Effector CD8-positive, alpha-beta T cell (primary cell): ENCODE measurements around the gene TACR1.
"Not testable (repeated sequence)": the region's sequence is repeated elsewhere in the genome, so short reads cannot be mapped to it uniquely, and the experiment has no call there.

ENCODE experiments used
- DNase-seq: peaks from one replicate; lab custom pipeline; 2025; lab: John Stamatoyannopoulos, UW

Gene TACR1

DNA sequence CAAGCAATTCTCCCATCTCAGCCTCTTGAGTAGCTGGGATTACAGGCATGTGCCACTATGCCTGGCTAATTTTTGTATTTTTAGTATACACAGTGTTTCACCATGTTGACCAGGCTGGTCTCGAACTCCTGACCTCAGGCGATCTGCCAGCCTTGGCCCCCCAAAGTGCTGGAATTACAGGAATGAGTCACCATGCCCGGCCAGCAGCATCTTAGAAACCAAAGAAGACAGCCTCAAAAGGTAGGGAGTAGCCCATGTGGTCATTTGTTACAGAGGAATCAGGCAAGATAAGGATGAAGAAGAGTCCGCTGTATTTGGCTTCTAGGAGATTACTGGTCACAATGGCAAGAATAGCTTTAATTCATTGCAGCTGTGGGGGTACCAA, 53.1 kb downstream of the TACR1 start:
- not testable (repeated sequence) for DNase-seq

- DNase-seq = no peak
Measured at GRCh38 chr2:75142081-75142480, 57.2 kb downstream of the TACR1 start.

DNA sequence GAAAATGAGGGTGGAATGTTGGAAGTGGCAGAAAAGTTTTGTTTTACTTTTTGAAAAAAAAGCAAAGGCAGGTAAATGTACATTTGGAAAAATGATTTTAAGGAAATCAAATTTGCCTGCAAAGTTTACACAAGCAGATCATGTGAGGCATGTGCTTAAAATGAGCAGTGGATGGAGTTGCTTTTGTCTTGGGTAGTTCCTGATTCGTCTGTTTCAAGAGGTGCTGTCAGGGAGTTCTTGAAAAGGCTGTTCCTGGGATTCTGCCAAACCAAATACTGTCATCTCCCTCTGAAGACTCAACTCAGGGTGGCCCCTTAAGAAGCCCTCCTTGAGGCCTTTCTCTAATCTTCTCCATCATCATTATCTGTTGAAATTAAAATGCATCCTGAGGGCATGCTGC, 59.0 kb downstream of the TACR1 start:
- no peak for DNase-seq

DNA sequence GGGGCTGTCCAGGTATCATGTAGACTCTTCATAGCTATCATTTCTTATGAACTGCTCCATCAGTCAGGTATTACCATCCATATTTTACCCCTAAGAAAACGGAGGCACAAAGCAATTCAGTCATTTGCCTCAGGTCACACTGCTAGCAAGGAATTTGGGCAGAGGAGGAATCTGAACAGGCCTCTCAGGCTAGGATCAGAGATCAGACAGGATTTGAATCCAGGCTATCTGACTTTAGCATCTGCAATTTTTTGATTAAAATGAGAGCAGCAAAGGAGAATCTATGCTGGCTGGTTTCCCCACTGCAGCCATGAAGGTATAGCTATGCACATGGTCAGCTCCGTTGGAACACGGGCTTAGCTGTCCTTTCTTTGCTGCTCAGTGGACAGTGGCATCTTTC, 60.1 kb downstream of the TACR1 start:
- DNase-seq = no peak

- DNase-seq = no peak
Measured at GRCh38 chr2:75138528-75138927, 60.8 kb downstream of the TACR1 start.

- DNase-seq = no peak
Measured at GRCh38 chr2:75135776-75136400, 63.4 kb downstream of the TACR1 start.

DNA sequence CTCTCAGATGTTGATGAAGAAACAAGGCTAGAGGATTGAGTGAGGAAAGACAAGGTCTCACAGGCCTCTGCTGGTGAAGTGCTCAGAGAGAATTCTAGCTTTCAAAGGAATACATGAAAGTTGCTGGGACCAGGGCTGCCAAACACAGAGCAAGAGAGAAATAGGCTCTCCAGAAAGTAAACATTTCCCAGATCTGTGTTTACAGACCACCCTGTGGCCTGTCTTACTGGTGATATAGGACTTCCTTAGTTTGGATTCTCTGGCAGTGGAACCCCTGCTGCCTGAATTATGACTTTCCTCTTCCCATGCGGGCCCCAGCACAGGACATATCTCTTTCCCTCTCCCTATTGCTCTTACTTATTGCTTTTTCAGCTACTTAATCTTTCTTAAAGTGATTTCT, 64.5 kb downstream of the TACR1 start:
- no peak for DNase-seq

DNA sequence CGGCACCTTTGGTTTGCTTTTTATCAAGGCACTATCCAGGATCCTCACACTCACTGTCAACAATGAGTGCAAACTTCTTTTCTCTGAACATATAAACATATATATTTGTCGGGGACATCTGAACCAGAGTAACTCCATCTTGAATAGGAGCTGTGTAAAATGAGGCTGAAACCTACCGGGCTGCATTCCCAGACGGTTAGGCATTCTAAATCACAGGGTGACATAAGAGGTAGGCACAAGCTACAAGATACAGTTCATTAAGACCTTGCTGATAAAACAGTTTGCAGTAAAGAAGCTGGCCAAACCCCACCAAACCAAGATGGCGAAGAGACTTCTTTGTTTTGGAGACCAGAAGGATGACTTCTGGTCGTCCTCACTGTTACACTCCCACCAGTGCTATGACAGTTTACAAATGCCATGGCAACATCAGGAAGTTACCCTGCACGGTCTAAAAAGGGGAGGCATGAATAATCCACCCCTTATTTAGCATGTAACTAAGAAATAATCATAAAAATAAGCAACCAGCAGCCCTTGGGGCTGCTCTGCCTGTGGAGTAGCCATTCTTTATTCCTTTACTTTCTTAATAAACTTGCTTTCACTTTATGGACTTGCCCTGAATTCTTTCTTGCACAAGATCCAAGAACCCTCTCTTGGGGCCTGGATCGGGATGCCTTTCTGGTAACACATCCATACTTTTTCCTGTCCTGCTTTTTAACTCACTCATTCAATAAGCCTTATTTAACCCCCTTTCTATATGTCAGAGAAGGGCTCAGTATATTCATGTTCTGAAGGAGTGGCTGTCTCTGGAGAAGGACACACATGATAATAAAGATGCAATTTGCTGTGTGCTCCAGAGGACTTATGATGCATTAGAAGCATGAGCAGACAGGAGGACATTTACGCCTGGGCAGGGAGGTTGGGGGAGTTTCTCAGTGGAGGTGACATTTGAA, 65.4 kb downstream of the TACR1 start:
- DNase-seq = no peak

GRCh38 chr2:75130171-75130570, 69.1 kb downstream of the TACR1 start:
- no peak for DNase-seq

- no peak for DNase-seq
Measured at GRCh38 chr2:75123876-75124275, 75.4 kb downstream of the TACR1 start.

DNA sequence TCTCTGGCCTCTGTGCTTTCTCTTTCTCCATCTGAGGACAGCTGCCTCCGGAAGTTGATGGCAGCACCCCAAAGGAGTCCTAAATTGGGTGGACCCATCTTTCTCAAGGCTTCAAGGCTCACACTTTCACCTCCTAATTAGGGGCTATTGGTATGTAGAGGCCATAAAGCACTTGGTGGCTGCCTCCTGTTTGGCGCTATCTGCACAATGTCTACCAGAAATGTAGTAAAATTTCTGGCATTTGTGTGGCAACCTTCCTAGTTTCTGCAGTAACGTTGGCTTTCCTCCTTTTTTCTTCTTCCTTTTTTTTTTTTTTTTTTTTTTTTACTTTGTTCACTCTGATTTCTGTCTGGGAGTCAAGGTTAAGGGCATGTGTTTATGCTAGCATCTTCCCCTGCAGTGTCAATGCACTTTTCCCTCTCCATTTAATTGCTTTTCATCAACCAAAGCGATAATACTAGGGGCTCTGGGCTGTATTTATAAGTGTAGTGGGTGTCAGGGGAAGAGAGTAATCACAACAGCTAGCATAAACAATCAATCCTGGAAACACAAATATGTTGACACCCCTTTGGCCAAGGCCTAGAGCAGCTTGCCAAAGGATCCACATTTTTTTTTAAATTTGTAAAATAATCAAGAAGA, 86.0 kb downstream of the TACR1 start:
- DNase-seq = no peak

DNA sequence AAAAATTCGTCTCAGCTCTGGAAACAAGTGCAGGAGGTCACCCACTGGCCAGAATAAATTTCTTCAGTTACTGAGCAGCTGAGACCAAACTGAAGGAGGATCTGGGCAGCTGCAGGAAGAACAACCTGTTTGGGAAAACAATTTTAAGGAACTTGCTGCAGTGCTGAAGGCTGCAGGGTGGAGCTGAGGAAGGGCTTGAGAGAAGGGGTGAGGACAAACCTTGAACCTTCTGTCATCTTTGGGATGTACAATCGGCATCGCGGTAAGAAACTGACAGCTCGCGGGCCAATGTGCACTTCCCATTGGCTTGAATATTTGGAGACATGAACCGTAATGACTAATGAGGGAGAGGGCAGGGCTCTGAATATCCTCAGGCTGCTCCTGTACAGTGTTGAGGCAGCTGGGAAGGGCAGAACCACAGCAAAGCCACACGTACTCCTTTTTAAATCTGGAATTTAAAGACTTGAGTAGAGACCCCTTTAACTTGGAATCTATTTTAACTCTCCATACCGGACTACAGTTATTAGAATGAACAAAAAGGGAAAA, 90.3 kb downstream of the TACR1 start:
- DNase-seq = no peak

- no peak for DNase-seq
Measured at GRCh38 chr2:75102011-75102410, 97.3 kb downstream of the TACR1 start.

DNA sequence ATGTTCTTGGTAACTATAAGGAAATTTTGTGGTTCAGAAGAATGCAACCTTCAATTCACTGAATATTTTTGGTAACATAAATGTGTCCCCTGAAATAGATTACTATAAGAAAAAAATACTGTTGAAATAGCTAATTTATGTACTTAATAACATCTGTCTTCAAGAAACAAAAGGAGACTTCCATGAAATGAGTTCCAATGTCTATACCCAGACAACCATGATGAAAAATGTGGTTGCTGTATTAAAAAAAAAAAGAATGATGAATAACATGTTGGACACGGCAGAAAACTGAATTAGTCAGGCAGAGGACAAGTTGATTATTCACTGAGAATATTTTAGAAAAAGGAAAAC, 98.5 kb downstream of the TACR1 start:
- DNase-seq = no peak

DNA sequence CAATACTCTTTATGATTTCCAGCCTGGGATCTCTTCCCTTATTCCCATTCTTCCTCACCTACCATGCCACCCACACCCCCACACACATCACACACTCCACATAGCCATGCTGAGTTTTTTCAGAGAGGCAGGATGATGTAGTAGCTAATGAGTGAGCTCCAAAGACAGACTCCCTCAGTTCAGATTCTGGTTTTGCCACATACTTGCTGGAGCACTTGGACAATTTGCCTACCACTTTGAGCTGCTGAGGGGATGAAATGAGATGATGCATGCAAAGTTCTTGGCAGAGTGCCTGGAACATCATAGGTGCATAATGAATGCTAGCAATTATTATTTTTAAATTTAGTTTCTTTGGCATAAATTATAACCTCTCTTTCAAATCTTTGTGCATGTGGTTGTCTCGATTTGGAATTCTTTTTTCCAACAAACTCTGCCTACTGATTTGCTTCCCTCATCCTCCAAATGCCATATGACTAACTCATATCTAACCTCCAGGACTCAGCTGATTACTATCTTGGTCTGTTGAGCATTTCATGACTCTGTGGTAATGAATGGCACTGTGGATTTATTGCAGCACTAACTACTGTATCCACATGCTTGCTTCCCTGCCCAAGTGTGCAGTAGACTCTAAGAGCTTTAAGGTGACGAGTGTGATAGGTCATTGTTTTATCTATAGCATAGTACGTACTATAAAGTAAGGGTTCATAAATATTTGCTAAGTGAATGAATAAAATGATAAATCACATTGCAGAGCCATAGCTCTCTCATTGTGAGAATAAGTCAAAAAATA, 99.1 kb downstream of the TACR1 start:
- no peak for DNase-seq

DNA sequence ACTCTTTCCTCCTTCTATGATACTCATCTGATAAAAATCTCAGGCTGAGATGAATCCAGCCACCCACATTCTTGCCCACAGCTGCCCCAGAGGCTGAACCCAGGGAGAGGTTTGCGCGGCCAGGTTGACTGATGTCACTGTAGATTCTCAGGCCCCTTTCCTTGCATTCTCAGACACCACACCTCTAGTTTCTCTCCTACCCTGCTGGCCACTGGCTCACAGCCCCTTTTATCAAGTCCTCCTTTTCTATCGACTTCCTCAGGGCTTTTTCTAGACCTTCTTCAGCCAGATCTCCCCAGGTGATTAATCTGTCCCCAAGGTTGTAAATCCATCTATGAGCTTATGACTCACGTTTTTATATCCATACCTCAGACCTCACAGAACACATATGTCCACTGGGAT, 99.8 kb downstream of the TACR1 start:
- no peak for DNase-seq

GRCh38 chr2:75098856-75099255, 100.5 kb downstream of the TACR1 start:
- no peak for DNase-seq

DNA sequence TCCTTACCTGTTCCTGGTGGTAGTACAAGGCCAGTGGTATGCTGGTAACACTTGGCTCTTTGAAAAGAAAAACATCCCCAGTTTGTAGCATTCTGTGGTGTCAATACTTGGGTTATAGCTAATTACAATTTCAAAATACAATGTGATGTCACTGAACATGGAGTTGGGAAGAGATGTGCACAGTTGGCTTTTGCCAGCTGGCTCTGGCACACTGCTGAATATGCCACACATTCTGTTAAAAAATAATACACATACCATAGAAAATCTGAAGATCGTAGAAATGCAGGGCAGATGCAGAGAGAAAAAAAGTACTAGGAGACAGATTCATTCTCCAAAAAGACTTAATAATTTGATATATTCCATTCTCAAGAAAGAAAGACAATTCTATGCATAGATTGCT, 101.5 kb downstream of the TACR1 start:
- DNase-seq = no peak

DNA sequence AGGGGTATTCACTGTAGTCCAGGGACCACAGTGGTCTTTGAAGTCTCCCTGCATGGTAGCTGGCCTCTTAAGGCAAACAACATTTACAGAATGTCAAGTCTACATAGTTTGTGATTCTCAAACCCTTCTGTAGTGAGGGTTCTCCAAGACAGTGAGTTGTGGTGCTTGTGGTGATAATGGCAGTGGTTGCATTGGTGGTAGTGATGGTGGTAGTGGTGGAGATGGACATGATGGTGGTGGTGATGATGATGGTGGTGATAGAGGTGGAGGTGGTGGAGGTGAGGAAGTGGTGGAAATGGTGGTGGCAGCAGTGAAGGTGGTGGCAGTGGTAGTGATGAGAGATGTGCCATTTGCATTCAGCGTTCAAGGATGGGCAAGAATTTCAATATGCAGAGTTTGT, 104.9 kb downstream of the TACR1 start:
- DNase-seq = no peak

- DNase-seq = no peak
Measured at GRCh38 chr2:75090770-75091515, 108.4 kb downstream of the TACR1 start.

DNA sequence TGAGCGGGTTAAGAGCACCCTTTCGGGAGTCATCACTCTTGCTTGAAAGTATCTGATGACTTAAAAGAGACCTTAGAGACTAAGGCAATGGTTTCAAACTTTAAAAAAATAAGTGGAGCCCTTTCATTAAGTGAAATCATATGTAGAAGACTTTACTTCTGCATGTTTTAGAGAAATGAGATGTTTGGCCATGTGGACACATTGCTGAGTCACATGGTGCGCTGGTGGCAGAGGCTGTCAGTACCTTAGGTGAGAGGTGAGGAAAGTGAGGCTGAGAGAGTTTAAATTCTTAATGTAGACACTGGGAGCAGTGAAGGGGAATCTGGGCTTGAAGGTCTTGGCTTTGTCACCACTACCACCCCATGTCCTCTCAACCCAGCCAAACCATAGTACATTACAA, 109.8 kb downstream of the TACR1 start:
- no peak for DNase-seq
